ENCODE results near the gene SYNPO2L.

DNA sequence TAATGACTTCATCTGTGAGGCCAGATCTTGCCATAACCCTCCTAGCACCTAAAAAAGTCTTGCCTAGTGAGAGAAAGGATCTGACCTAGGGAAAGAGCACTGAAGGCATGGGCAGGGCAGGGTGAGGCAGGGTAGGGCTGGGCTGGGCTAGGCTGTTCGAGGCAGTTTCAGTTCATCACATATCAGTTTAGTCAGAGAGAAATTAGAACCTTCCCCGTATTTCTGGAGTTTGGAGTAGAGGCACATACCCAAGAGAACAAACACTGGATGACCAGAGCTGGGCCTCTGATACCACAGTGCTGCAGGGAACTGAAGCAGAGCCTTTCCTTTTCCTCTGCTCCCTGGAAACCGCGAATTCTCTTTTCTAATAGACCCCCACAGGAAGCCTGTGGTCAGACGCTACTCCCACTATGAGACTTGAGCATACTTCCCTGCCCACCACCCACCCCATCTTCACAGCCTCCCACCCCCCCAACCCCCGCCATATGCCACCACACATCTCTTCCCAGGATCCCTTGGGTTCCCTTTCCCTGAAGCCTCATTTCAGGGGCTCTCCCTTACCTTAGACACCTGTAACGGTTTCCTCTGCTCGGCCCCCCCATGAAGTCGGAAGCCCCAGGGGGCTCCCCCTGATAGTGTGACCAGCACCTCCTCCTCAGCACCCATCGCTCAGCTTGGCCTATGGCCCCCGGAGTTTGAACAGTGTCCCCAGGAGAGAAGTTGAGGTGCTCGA lies 406 bp downstream of the SYNPO2L start:
- TF ChIP-seq CTCF (IDR thresholded peaks at IDR 0.05): no peak
- no peak for TF ChIP-seq POLR2AphosphoS5 (IDR thresholded peaks at IDR 0.05)
